H9 (cell line): ENCODE results near the gene LRRK1. TPM values are rescaled to one million over a fixed set of nuclear protein-coding genes. Genes with fewer than 3 reads are reported as not detected.

ENCODE experiments used
- DNase-seq: peaks from one replicate; pipeline ENCODE4 v3.0.0-alpha.2; 2017
- H2AFZ ChIP-seq: one replicate; pipeline ENCODE4 v1.6.1; 2013; ENCODE audit warnings: mild to moderate bottlenecking, low read length, control low read depth, moderate library complexity
- H2AK5ac ChIP-seq: 2 replicates; pipeline ENCODE4 v1.6.1; 2013; ENCODE audit warnings: low read length, control low read depth, mixed read lengths; ENCODE audit not compliant: insufficient read length
- H2BK120ac ChIP-seq: one replicate; pipeline ENCODE4 v1.6.1; 2013; ENCODE audit warnings: low read depth, mild to moderate bottlenecking, low read length, control low read depth, inconsistent platforms; ENCODE audit not compliant: poor library complexity, severe bottlenecking
- H2BK12ac ChIP-seq: 2 replicates; pipeline ENCODE4 v1.6.1; 2013; ENCODE audit warnings: low read length, control low read depth, mixed read lengths, low read depth; ENCODE audit not compliant: insufficient read length
- H2BK15ac ChIP-seq: 2 replicates; pipeline ENCODE4 v1.6.1; 2013; ENCODE audit warnings: low read depth, low read length, control low read depth
- H2BK20ac ChIP-seq: one replicate; pipeline ENCODE4 v1.6.1; 2013; ENCODE audit warnings: low read depth, mild to moderate bottlenecking, low read length, control low read depth, inconsistent platforms; ENCODE audit not compliant: poor library complexity, severe bottlenecking
- H2BK5ac ChIP-seq: 2 replicates; pipeline ENCODE4 v1.6.1; 2013; ENCODE audit warnings: low read length, control low read depth, mixed read lengths; ENCODE audit not compliant: insufficient read length
- H3K14ac ChIP-seq: 2 replicates; pipeline ENCODE4 v1.6.1; 2013; ENCODE audit warnings: low read length, control low read depth; ENCODE audit not compliant: insufficient read depth
- H3K18ac ChIP-seq: 2 replicates; pipeline ENCODE4 v1.6.1; 2013; ENCODE audit warnings: low read depth, mild to moderate bottlenecking, mixed read lengths, low read length, control low read depth; ENCODE audit not compliant: insufficient read length
- H3K23ac ChIP-seq: 2 replicates; pipeline ENCODE4 v1.6.1; 2013; ENCODE audit warnings: low read length, control low read depth, mixed read lengths, low read depth; ENCODE audit not compliant: insufficient read length
- H3K23me2 ChIP-seq: 2 replicates; pipeline ENCODE4 v1.6.1; 2013; ENCODE audit warnings: low read depth, mild to moderate bottlenecking, mixed read lengths, low read length, control low read depth; ENCODE audit not compliant: insufficient read length, poor library complexity, severe bottlenecking
- H3K27ac ChIP-seq: 2 replicates; pipeline ENCODE4 v1.5.1; 2013; ENCODE audit warnings: low read length, control low read depth, mixed read lengths, low read depth; ENCODE audit not compliant: insufficient read length
- H3K27me3 ChIP-seq: 2 replicates; pipeline ENCODE4 v1.6.1; 2013; ENCODE audit warnings: low read length, control low read depth, inconsistent platforms; ENCODE audit not compliant: insufficient read depth
- H3K4ac ChIP-seq: 2 replicates; pipeline ENCODE4 v1.6.1; 2013; ENCODE audit warnings: low read depth, mild to moderate bottlenecking, control low read depth, inconsistent platforms, low read length, moderate library complexity
- H3K4me1 ChIP-seq: 2 replicates; pipeline ENCODE4 v1.6.1; 2013; ENCODE audit warnings: low read length, control low read depth, inconsistent platforms; ENCODE audit not compliant: insufficient read depth
- H3K4me2 ChIP-seq: 2 replicates; pipeline ENCODE4 v1.6.1; 2013; ENCODE audit warnings: low read length, control low read depth, mixed read lengths; ENCODE audit not compliant: insufficient read length, insufficient read depth
- H3K56ac ChIP-seq: 2 replicates; pipeline ENCODE4 v1.6.1; 2013; ENCODE audit warnings: low read depth, mild to moderate bottlenecking, mixed read lengths, low read length, control low read depth; ENCODE audit not compliant: insufficient read length
- H3K79me1 ChIP-seq: 2 replicates; pipeline ENCODE4 v1.6.1; 2013; ENCODE audit warnings: low read depth, mild to moderate bottlenecking, moderate library complexity, low read length, control low read depth, inconsistent platforms; ENCODE audit not compliant: insufficient read depth, poor library complexity, severe bottlenecking
- H3K79me2 ChIP-seq: 2 replicates; pipeline ENCODE4 v1.6.1; 2013; ENCODE audit warnings: low read length, control low read depth, inconsistent platforms; ENCODE audit not compliant: insufficient read depth
- H3K9ac ChIP-seq: 2 replicates; pipeline ENCODE4 v1.6.1; 2013; ENCODE audit warnings: low read length, control low read depth, mixed read lengths; ENCODE audit not compliant: insufficient read length; ENCODE audit errors: extremely low read depth
- H3K9me3 ChIP-seq: one replicate; pipeline ENCODE4 v1.6.1; 2013; ENCODE audit warnings: low read depth, low read length, inconsistent platforms; ENCODE audit not compliant: control insufficient read depth
- H3T11ph ChIP-seq: one replicate; pipeline ENCODE4 v1.6.1; 2013; ENCODE audit warnings: mild to moderate bottlenecking, low read length, control low read depth, inconsistent platforms
- H4K20me1 ChIP-seq: one replicate; pipeline ENCODE4 v1.6.1; 2013; ENCODE audit not compliant: control insufficient read depth, insufficient read length, insufficient read depth
- H4K5ac ChIP-seq: 2 replicates; pipeline ENCODE4 v1.6.1; 2013; ENCODE audit warnings: low read depth, mild to moderate bottlenecking, mixed read lengths, low read length, control low read depth; ENCODE audit not compliant: insufficient read length
- H4K8ac ChIP-seq: replicated peaks from 2 replicates; pipeline ENCODE4 v1.6.1; 2013; ENCODE audit warnings: low read length, control low read depth, mixed read lengths, low read depth; ENCODE audit not compliant: insufficient read length
- H4K91ac ChIP-seq: 2 replicates; pipeline ENCODE4 v1.6.1; 2013; ENCODE audit warnings: low read depth, mild to moderate bottlenecking, moderate library complexity, mixed read lengths, low read length, control low read depth; ENCODE audit not compliant: insufficient read length
- H3K27ac Mint-ChIP-seq, 3 experiments: 2 replicates in 2 of 3; 3 replicates in 1 of 3; pipeline ENCODE4 v1.8.0; 2020 to 2021; ENCODE audit warnings: mixed read lengths in 3 of 3, mild to moderate bottlenecking in 1 of 3, moderate library complexity in 1 of 3
- H3K27me3 Mint-ChIP-seq: 2 replicates; pipeline ENCODE4 v1.8.0; 2021; ENCODE audit warnings: low read depth, mild to moderate bottlenecking, moderate library complexity, mixed read lengths
- H3K36me3 Mint-ChIP-seq, 3 experiments: 2 replicates in 2 of 3; 3 replicates in 1 of 3; pipeline ENCODE4 v1.8.0; 2020 to 2021; ENCODE audit warnings: low read depth in 3 of 3, mixed read lengths in 3 of 3; ENCODE audit not compliant: insufficient read depth in 1 of 3
- H3K4me1 Mint-ChIP-seq, 2 experiments: 2 replicates each; pipeline ENCODE4 v1.8.0; 2020; ENCODE audit warnings: mixed read lengths in 2 of 2
- H3K4me3 Mint-ChIP-seq, 2 experiments: 2 replicates in 1 of 2; 3 replicates in 1 of 2; pipeline ENCODE4 v1.8.0; 2020 to 2021; ENCODE audit warnings: mild to moderate bottlenecking in 2 of 2, mixed read lengths in 2 of 2, moderate library complexity in 1 of 2
- H3K9me3 Mint-ChIP-seq, 2 experiments: 2 replicates in 1 of 2; 3 replicates in 1 of 2; pipeline ENCODE4 v1.8.0; 2020; ENCODE audit warnings: mild to moderate bottlenecking in 2 of 2, mixed read lengths in 2 of 2, moderate library complexity in 1 of 2
- WGBS: extraction: QIAGEN DNeasy Blood & Tissue Kit; methylation state at CpG from one replicate; pipeline ENCODE4 v1.1.7; 2013; ENCODE audit warnings: missing lambda C conversion rate, low lambda C conversion rate, mixed read lengths; ENCODE audit not compliant: insufficient read length; ENCODE audit errors: extremely low coverage; 5-methylcytosine and 5-hydroxymethylcytosine counted together
- total RNA-seq: library from RNA; stranded (reverse); gene quantifications from 2 replicates; pipeline ENCODE4 v1.2.1, GENCODE V29; 2021
- TF ChIP-seq, protein P1 (sequence below): fragments of 200-600 bp; sonication (generic); conservative IDR thresholded peaks from 3 replicates; pipeline ENCODE4 v1.8.0; 2021; ENCODE audit warnings: antibody characterized with exemption, mild to moderate bottlenecking

Gene LRRK1
- total RNA-seq, 1 experiment from 2014 or later = 4.0 TPM

DNA sequence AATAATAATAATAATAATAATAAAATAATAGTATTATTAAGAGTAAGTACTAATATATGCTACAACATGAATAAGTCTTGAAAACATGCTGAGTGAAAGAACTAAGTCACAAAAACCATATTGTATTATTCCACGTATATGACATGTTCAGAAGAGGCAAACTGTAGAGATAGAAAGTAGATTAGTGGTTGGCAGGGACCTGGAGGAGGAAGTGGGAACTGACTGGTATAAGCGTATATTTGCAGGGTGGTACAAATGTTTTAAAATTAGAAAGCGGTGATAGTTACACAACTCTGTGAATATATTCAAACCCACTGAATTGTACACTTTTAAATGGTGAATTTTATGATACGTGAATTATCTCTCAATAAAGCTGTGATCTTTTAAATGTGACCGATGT, 32.8 kb downstream of the LRRK1 start:
- Mint-ChIP-seq H3K4me3 (no peak overlapping the region), H3K4me1 (peaks cover 11% of the 10 kb centered on the region in 2 experiments), H3K36me3 (no peaks in the 10 kb centered on the region), H3K27me3 (0 out of 2 replicates have a peak, but pooled peaks cover 1% of the 10 kb centered on the region), H3K27ac (no peak overlapping the region), H3K9me3 (no peaks in the 10 kb centered on the region; a peak in 1 of 5 replicates)
- Histone ChIP-seq H3K9me3 (no peaks in the 10 kb centered on the region), H2BK120ac (no peak overlapping the region), H4K20me1 (no peaks in the 10 kb centered on the region), H2BK5ac (no peak overlapping the region), H4K91ac (no peak overlapping the region), H3K79me1 (no peaks in the 10 kb centered on the region), H3K9ac (no peak overlapping the region), H2BK15ac (no peak overlapping the region), H2BK12ac (no peak overlapping the region), H3K23ac (no peak overlapping the region), H3K56ac (no peak overlapping the region), H4K5ac (no peak overlapping the region), H3K27ac (no peak overlapping the region), H2BK20ac (no peak overlapping the region), H2AK5ac (no peak overlapping the region), H3K4me1 (no peaks in the 10 kb centered on the region), H3K27me3 (no peaks in the 10 kb centered on the region), H3K79me2 (no peaks in the 10 kb centered on the region), H3K23me2 (no peaks in the 10 kb centered on the region), H2AFZ (no peak overlapping the region), H4K8ac (no peak overlapping the region), H3K4me2 (no peak overlapping the region), H3K18ac (no peak overlapping the region), H3K4ac (no peak overlapping the region), H3T11ph (no peak overlapping the region), H3K14ac (no peak overlapping the region)
- TF ChIP-seq, protein P1, sequence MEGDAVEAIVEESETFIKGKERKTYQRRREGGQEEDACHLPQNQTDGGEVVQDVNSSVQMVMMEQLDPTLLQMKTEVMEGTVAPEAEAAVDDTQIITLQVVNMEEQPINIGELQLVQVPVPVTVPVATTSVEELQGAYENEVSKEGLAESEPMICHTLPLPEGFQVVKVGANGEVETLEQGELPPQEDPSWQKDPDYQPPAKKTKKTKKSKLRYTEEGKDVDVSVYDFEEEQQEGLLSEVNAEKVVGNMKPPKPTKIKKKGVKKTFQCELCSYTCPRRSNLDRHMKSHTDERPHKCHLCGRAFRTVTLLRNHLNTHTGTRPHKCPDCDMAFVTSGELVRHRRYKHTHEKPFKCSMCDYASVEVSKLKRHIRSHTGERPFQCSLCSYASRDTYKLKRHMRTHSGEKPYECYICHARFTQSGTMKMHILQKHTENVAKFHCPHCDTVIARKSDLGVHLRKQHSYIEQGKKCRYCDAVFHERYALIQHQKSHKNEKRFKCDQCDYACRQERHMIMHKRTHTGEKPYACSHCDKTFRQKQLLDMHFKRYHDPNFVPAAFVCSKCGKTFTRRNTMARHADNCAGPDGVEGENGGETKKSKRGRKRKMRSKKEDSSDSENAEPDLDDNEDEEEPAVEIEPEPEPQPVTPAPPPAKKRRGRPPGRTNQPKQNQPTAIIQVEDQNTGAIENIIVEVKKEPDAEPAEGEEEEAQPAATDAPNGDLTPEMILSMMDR = no peak
- DNase-seq = no peak
- WGBS = no CpG with 5 or more reads among the region's 5 CpGs
